SK-N-SH treated with all-trans-retinoic acid at 6 μM for 48 hours (cell line): ENCODE data around the gene CDH20.

Experiments used
- ATAC-seq: fragments of 200-7000 bp; cut with Tn5 transposase; 3 replicates; pipeline ENCODE4 v1.9.1; 2020; ENCODE audit warnings: mild to moderate bottlenecking, moderate library complexity
- ARNTL ChIP-seq: fragments of 450-650 bp; formaldehyde crosslinking; IDR thresholded peaks from 2 replicates; pipeline ENCODE4 v1.5.0; 2020; ENCODE audit warnings: low read depth, mild to moderate bottlenecking, moderate library complexity, borderline replicate concordance
- BACH2 ChIP-seq: fragments of 250-450 bp; sonication (Bioruptor Pico); IDR thresholded peaks from 2 replicates; pipeline ENCODE4 v1.9.0; 2021; ENCODE audit warnings: mild to moderate bottlenecking, borderline replicate concordance
- ESRRG ChIP-seq: fragments of 250-450 bp; sonication (Bioruptor Pico); IDR thresholded peaks from 2 replicates; pipeline ENCODE4 v1.6.1; 2021; ENCODE audit warnings: mild to moderate bottlenecking
- GLIS3 ChIP-seq: fragments of 250-450 bp; sonication (Bioruptor Pico); IDR thresholded peaks from 2 replicates; pipeline ENCODE4 v1.5.0; 2020; ENCODE audit warnings: mild to moderate bottlenecking, moderate library complexity
- ISL1 ChIP-seq: fragments of 250-450 bp; sonication (Bioruptor Pico); IDR thresholded peaks from 2 replicates; pipeline ENCODE4 v2.1.2; 2022; ENCODE audit warnings: mild to moderate bottlenecking, moderate library complexity
- PPARA ChIP-seq: fragments of 250-450 bp; sonication (Bioruptor Pico); IDR thresholded peaks from 2 replicates; pipeline ENCODE4 v1.5.0; 2020; ENCODE audit warnings: mild to moderate bottlenecking, borderline replicate concordance
- RARB ChIP-seq: fragments of 250-450 bp; sonication (Bioruptor Pico); IDR thresholded peaks from 2 replicates; pipeline ENCODE4 v1.8.0; 2021; ENCODE audit warnings: mild to moderate bottlenecking, moderate library complexity
- SNAI2 ChIP-seq: fragments of 250-450 bp; sonication (Bioruptor Pico); IDR thresholded peaks from 2 replicates; pipeline ENCODE4 v1.5.0; 2020; ENCODE audit warnings: mild to moderate bottlenecking, moderate library complexity
- TCF4 ChIP-seq: fragments of 250-450 bp; sonication (Bioruptor Pico); IDR thresholded peaks from 2 replicates; pipeline ENCODE4 v1.8.0; 2021; ENCODE audit warnings: mild to moderate bottlenecking, moderate library complexity, borderline replicate concordance
- TOX ChIP-seq: fragments of 250-450 bp; sonication (Bioruptor Pico); IDR thresholded peaks from 2 replicates; pipeline ENCODE4 v1.8.0; 2021; ENCODE audit warnings: mild to moderate bottlenecking, moderate library complexity, borderline replicate concordance
- ZC3H10 ChIP-seq: fragments of 250-450 bp; sonication (Bioruptor Pico); IDR thresholded peaks from 2 replicates; pipeline ENCODE4 v1.5.1; 2021; ENCODE audit warnings: mild to moderate bottlenecking, moderate library complexity
- ZFP30 ChIP-seq: fragments of 450-650 bp; formaldehyde crosslinking; IDR thresholded peaks from 2 replicates; pipeline ENCODE4 v1.5.0; 2022; ENCODE audit warnings: mild to moderate bottlenecking, moderate library complexity
- ZNF565 ChIP-seq: fragments of 450-650 bp; formaldehyde crosslinking; conservative IDR thresholded peaks from 2 replicates; pipeline ENCODE4 v1.5.0; 2020; ENCODE audit warnings: low read depth, mild to moderate bottlenecking, moderate library complexity
- ZNF70 ChIP-seq: fragments of 450-650 bp; formaldehyde crosslinking; IDR thresholded peaks from 2 replicates; pipeline ENCODE4 v1.5.0; 2020; ENCODE audit warnings: mild to moderate bottlenecking, moderate library complexity
- ZNF8 ChIP-seq: fragments of 450-650 bp; formaldehyde crosslinking; IDR thresholded peaks from 2 replicates; pipeline ENCODE4 v1.5.0; 2020; ENCODE audit warnings: mild to moderate bottlenecking, moderate library complexity
- TF ChIP-seq, protein P1 (sequence below): fragments of 250-450 bp; sonication (Bioruptor Pico); IDR thresholded peaks from 2 replicates; pipeline ENCODE4 v1.5.0; 2020; ENCODE audit warnings: mild to moderate bottlenecking, moderate library complexity
- TF ChIP-seq, protein P2 (sequence below): fragments of 250-450 bp; sonication (Bioruptor Pico); IDR thresholded peaks from 2 replicates; pipeline ENCODE4 v1.5.1; 2021; ENCODE audit warnings: mild to moderate bottlenecking, moderate library complexity

Gene CDH20

DNA sequence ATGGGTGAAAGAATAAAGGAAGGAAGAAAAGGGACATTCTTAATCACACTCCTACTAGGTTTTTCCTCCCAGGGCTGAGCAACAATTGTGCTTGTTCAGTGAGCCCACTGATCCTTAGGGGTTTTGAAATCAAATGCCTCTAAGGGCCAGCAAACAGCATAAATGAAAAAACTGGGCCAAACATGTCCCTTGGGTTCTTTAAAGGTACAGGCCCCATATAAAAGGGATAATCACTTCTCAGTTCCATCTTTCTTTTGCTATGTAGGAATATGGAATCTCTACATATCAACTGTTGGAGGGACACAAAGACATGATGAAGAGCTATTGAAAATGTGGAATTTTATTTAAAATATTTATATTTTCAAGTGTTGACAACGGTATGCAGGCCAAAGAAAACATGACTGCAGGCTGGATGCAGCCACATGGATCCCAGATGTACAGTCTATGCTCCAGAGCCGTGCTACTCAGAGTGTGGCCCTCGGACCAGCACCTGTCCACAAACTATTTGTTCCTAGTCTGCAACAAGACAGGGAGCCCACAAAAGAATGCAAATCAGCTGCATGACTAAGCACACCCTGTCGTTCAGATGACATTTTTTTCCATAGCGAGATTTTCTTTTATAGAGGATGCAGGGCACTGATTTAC lies 110.0 kb downstream of the CDH20 start:
- no peak for ATAC-seq

DNA sequence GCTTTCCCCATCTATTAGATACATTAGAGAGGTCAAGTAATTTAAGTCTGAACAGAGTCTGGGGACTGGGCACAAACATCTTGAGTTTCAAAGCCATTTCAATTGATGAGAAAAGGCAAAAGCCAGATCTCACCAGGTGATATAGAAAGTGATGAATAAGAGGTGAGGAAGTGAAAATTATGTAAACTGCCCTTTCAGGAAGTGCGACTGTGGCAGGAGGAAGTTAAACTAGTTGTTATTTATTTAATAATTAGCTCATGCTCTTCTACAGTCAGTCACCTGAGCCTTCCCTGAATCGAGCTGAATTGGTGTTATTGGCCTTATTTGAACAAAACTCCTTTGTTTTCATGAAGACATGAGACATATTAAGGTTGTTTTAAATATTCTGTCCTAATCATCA lies 115.1 kb downstream of the CDH20 start:
- TF ChIP-seq ARNTL (CRISPR knock-in tag) (no peak), ZFP30 (CRISPR knock-in tag) (no peak), GLIS3 (CRISPR knock-in tag) (no peak), ZC3H10 (CRISPR knock-in tag) (no peak), ISL1 (CRISPR knock-in tag) (no peak), SNAI2 (CRISPR knock-in tag) (no peak), TCF4 (CRISPR knock-in tag) (no peak), RARB (CRISPR knock-in tag) (no peak), ZNF8 (CRISPR knock-in tag) (no peak), PPARA (CRISPR knock-in tag) (no peak), TOX (no peak)
- TF ChIP-seq, protein P1, sequence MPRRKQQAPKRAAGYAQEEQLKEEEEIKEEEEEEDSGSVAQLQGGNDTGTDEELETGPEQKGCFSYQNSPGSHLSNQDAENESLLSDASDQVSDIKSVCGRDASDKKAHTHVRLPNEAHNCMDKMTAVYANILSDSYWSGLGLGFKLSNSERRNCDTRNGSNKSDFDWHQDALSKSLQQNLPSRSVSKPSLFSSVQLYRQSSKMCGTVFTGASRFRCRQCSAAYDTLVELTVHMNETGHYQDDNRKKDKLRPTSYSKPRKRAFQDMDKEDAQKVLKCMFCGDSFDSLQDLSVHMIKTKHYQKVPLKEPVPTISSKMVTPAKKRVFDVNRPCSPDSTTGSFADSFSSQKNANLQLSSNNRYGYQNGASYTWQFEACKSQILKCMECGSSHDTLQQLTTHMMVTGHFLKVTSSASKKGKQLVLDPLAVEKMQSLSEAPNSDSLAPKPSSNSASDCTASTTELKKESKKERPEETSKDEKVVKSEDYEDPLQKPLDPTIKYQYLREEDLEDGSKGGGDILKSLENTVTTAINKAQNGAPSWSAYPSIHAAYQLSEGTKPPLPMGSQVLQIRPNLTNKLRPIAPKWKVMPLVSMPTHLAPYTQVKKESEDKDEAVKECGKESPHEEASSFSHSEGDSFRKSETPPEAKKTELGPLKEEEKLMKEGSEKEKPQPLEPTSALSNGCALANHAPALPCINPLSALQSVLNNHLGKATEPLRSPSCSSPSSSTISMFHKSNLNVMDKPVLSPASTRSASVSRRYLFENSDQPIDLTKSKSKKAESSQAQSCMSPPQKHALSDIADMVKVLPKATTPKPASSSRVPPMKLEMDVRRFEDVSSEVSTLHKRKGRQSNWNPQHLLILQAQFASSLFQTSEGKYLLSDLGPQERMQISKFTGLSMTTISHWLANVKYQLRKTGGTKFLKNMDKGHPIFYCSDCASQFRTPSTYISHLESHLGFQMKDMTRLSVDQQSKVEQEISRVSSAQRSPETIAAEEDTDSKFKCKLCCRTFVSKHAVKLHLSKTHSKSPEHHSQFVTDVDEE (CRISPR knock-in tag) = no peak

More for the DNA sequence above, 110.0 kb downstream of the CDH20 start:
- TF ChIP-seq ZNF8 (CRISPR knock-in tag) = no peak
- TF ChIP-seq ZNF565 (CRISPR knock-in tag) = no peak
- no peak for TF ChIP-seq ZC3H10 (CRISPR knock-in tag)
- TF ChIP-seq BACH2 = no peak
- no peak for TF ChIP-seq TOX
- TF ChIP-seq SNAI2 (CRISPR knock-in tag) = no peak
- TF ChIP-seq, protein P1 (CRISPR knock-in tag) = no peak

DNA sequence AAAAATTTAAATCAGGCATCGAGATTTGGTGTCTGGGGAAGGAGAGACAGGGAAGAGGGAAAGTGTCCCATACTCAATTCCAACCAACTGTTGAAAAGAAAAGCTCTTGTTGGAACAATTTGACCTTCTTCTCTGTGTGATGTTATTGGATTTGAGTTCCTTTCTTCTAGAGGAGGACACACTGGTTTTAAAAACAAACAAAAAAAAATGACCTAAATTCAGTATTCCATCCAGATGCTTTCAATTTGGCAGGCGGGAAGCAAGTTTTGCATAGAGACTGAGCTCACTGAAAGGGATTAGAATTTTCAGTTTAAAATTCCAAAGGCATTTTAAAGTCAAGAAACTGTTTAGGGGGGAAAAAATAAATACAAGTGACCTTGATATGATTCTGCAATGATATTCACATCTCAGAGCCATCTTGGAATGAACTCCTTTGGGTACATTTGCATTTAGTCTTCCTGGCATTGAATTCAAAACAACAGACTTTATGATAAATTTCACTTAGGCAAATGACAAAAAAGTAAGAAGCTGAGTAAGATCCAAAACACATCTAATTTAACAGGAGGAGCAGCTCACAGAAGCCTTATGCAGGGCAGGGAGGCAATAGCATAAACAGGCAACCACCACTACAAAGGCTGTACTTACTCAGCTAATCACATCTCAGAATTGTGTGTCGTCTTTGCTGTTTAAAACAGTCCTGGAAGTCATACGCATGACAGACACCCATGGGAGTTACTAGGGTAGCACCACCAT lies 126.8 kb downstream of the CDH20 start:
- TF ChIP-seq GLIS3 (CRISPR knock-in tag) (no peak), ZNF70 (no peak), ESRRG (CRISPR knock-in tag) (no peak), ARNTL (CRISPR knock-in tag) (no peak)
- TF ChIP-seq, protein P2, sequence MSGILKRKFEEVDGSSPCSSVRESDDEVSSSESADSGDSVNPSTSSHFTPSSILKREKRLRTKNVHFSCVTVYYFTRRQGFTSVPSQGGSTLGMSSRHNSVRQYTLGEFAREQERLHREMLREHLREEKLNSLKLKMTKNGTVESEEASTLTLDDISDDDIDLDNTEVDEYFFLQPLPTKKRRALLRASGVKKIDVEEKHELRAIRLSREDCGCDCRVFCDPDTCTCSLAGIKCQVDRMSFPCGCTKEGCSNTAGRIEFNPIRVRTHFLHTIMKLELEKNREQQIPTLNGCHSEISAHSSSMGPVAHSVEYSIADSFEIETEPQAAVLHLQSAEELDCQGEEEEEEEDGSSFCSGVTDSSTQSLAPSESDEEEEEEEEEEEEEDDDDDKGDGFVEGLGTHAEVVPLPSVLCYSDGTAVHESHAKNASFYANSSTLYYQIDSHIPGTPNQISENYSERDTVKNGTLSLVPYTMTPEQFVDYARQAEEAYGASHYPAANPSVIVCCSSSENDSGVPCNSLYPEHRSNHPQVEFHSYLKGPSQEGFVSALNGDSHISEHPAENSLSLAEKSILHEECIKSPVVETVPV (CRISPR knock-in tag) = no peak

More for the DNA sequence above, 115.1 kb downstream of the CDH20 start:
- no peak for ATAC-seq

DNA sequence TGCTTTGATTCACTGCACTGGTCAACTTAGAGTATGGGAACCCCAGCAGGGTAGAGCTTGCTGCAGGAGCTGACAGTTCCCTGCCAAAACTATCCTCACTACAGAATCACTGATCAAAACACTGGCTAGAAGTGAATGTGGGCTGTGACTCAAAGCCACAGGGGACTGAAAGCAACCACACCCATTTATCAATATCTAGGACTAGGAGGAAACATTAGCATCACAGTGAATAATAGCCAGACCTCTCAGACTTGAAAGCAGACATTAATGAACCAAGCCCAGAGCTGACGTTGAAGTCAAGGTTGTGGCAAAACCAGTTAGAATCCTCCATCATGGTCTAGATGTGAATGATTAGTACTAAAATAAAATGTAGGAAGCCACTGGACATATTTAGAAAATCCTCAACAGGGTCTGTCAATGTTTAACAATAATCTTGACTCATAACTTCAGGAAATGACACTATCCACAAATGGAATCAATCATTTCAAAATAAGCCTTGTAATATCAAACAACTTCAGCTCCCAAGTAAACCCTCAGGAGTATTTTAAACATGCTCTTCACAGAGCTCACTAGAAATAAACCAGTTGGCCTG lies 131.4 kb downstream of the CDH20 start:
- TF ChIP-seq, protein P1 (CRISPR knock-in tag) = no peak
- TF ChIP-seq ZNF70 = no peak
- ATAC-seq = no peak

More for the DNA sequence above, 126.8 kb downstream of the CDH20 start:
- no peak for ATAC-seq
